AG04450 (cell line): Measurements from ENCODE around the gene HOXA13. TPM values are rescaled to one million over a fixed set of nuclear protein-coding genes. Genes with fewer than 3 reads are reported as not detected.

Experiments
- CTCF ChIA-PET: fragments of 300-600, 350-600 bp; formaldehyde crosslinking; extraction: SDS; loops from one replicate; lab custom pipeline; 2022; ENCODE audit warnings: antibody characterized with exemption, inconsistent platforms; lab: Charles Lee
- POLR2A ChIA-PET: fragments of 350-600 bp; formaldehyde crosslinking; extraction: SDS; loops from one replicate; lab custom pipeline; 2021; ENCODE audit warnings: antibody characterized with exemption, inconsistent platforms; lab: Yijun Ruan, JAX
- DNase-seq: peaks from one replicate; pipeline ENCODE4 v3.0.0-alpha.2; 2011; ENCODE audit warnings: low read depth, low spot score
- H3K27ac ChIP-seq: one replicate; pipeline ENCODE4 v1.5.1; 2012; ENCODE audit warnings: low read depth, low read length, control low read depth
- H3K27me3 ChIP-seq: one replicate; pipeline ENCODE4 v1.6.0; 2012; ENCODE audit warnings: low read length; ENCODE audit not compliant: control insufficient read depth, insufficient read depth
- H3K4me3 ChIP-seq: 2 replicates; pipeline ENCODE4 v1.5.1; 2011; ENCODE audit warnings: mild to moderate bottlenecking, low read depth, low read length, control low read depth
- H3K9me3 ChIP-seq: 2 replicates; pipeline ENCODE4 v1.5.1; 2012; ENCODE audit warnings: low read length; ENCODE audit not compliant: control insufficient read depth, insufficient read depth
- CTCF ChIP-seq: IDR thresholded peaks from 2 replicates; pipeline ENCODE4 v1.5.1; 2011; ENCODE audit warnings: low read depth, low read length, control low read depth, inconsistent platforms
- polyA plus RNA-seq: library from polyadenylated mRNA; depleted of rRNA; stranded (reverse); fragments of >200 nt; gene quantifications from 2 replicates; pipeline ENCODE4 v1.2.3, GENCODE V29; 2011

Gene HOXA13
- polyA plus RNA-seq, 1 experiment = not detected

DNA sequence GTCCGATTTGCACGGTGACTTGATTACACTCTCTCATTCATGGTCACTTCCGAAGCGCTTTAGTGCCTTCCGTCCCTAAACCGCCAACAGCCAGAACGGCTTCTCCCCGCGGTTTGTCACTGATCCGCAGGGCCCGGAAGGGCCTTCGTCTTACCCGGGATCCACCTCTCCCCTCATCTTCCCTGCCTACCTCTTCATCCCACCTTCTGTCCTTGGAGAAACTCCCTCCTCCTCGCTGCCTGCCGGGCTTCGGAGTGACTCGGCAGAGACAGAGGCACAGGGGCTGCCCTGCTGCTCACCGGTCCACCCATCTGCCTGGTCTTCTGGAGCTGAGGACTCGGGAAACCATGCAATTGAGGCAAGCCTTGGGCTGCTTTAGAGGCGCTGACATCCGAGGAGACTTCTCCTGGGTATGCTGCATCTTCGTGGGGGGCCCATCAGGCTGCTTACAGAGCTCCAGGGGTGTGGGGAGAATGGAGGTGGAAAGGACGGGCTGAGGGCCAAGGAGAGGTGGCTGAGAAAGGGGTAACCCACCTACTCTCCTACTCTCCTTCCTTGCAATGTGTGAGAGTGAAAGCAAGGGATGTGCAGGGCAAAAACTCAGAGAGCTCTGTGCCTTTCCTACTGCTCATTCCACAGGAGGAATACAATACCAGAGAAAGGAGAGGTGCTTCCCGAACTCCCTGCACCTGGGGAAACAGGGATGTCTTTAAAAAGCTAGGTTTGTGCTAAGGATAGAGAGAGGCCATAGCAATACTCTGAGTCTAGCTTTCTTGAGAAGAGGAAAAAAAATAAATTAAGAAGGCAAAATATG is 13.8 kb downstream of the HOXA13 start:
- no peak for DNase-seq
- ChIA-PET POLR2A (no interaction called here), CTCF (interaction anchor here (1.1 to 2.2 kb wide), 6 partner anchors 10 to 1293 kb away, joined by 3 to 11 read pairs (median 4); no protein-coding TSS in a partner anchor)
- Histone ChIP-seq H3K27ac (no peak overlapping the region), H3K4me3 (no peak overlapping the region), H3K9me3 (peaks cover 23% of the 10 kb centered on the region; the same call in 1 of the 2 replicates), H3K27me3 (peaks cover 95% of the 10 kb centered on the region)
- TF ChIP-seq CTCF = no peak

DNA sequence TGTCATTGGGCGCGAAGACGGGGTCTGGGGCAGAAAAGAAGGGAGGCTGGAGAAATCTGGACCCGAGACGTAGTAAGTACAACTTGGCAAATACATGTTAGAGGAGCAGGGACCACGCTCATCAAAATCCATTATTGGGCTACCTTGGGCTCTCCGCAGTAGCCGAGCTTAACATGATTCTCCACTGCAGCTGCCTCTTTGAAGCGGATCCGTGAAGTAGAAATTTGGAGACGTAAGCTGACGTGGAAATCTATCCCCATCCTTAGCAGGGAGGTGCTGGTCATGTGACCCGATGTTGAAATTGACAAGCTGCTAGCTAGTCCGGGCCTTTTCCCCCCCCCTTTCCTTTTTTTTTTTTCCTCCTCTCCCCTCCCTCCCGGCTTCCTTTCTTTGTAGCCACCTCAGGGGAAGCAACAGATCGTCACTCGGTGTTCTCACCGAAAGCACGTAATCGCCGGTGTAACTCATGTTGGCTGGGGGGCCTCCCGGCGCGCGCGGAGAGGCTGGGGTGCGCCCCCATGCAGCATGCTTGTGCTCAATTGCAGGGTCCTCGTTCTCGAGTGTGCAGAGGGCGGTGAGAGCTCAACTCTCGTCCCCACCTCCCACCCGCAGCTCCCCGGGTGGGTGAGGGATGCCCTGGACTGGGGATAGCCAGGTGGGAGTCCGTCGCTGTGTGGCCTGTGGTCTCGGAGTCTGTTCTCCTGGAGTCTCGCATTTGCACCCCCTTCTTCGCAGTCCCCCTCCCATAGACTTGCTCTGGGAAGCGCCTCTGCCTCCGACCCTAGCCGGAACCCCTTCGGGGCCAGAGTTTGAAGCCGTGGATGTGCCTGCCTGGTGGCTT is 14.7 kb downstream of the HOXA13 start, which contains the start of gene HOXA11:
HOXA11 (minus strand) TSS at position 220 of the 841 bp plus-strand sequence; CDS start at position 132, 88 bp downstream.
- TF ChIP-seq CTCF = no peak
- ChIA-PET POLR2A (no interaction called here), CTCF (interaction anchor here (1.0 to 1.7 kb wide), 3 partner anchors 25 to 1293 kb away, joined by 3 to 5 read pairs (median 4); no protein-coding TSS in a partner anchor)
- Histone ChIP-seq H3K27me3 (peaks cover 95% of the 10 kb centered on the region), H3K27ac (no peak within 1 kb of the TSS), H3K9me3 (peaks cover 23% of the 10 kb centered on the region; the same call in 1 of the 2 replicates), H3K4me3 (peak within 1 kb of the TSS; percentile 36)
- no peak for DNase-seq

DNA sequence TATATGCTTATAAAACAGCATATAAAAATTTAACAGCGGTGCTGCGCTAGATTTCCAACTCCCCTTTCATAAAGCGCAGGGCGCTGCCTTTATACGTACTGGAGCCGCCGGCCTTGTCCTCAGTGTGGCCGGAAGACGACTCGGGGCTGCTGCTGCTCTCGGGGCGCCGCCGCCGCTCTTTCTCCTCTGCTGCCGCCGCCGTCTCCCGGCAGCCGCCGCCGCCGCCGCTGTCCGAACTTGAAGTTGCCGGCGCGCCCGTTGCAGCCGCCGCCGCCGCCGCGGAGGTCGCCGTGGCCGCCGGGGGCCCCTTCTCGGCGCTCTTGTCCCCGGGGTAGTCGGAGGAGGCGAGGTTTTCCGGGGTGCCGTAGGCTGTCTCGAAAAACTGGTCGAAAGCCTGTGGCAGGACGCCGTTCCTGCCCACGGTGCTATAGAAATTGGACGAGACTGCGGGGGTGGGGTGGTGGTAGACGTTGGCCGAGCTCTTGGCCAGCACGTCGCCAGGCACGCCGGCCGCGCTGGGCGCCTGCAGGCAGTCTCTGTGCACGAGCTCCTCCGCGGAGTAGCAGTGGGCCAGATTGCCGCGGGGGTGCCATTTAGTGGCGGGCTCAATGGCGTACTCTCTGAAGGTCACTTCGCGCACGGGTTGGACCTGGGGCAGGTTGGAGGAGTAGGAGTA is 15.4 kb downstream of the HOXA13 start:
- no peak for DNase-seq
- Histone ChIP-seq H3K4me3 (peak overlapping the region; percentile 36), H3K9me3 (peaks cover 23% of the 10 kb centered on the region; the same call in 1 of the 2 replicates), H3K27me3 (peaks cover 96% of the 10 kb centered on the region), H3K27ac (no peak overlapping the region)
- ChIA-PET POLR2A (interaction anchor here (0.6 kb wide), 1 partner anchor 9 kb away, joined by 4 read pairs; no protein-coding TSS in a partner anchor), CTCF (interaction anchor here (1.0 to 1.1 kb wide), 3 partner anchors 26 to 1292 kb away, joined by 3 to 4 read pairs (median 3); no protein-coding TSS in a partner anchor)
- TF ChIP-seq CTCF = no peak

GRCh38 chr7:27183682-27184336 is 16.1 kb downstream of the HOXA13 start:
- TF ChIP-seq CTCF = no peak
- H3K27me3 ChIP-seq = peaks cover 96% of the 10 kb centered on the region
- H3K9me3 ChIP-seq = peaks cover 18% of the 10 kb centered on the region; the same call in 1 of the 2 replicates
- CTCF ChIA-PET = interaction anchor here (0.6 to 1.1 kb wide), 3 partner anchors 27 to 1291 kb away, joined by 3 to 5 read pairs (median 3); no protein-coding TSS in a partner anchor
- DNase-seq = no peak
- POLR2A ChIA-PET = interaction anchor here (0.6 kb wide), 1 partner anchor 10 kb away, joined by 4 read pairs; no protein-coding TSS in a partner anchor
- peak overlapping the region; percentile 31 for H3K4me3 ChIP-seq
- H3K27ac ChIP-seq = no peak overlapping the region
